A549 (cell line): ENCODE results near the gene KIFC3. TPM values are rescaled to one million over a fixed set of nuclear protein-coding genes. Genes with fewer than 3 reads are reported as not detected.
A peak's percentile ranks its signal among the peaks of the same experiment; 100 is the strongest.

ENCODE experiments used
- ATAC-seq, 2 experiments: fragments of 200-7000 bp in 1 of 2; fragments of >200 bp in 1 of 2; cut with Nextera tagmentation in 1 of 2; cut with Tn5 transposase in 1 of 2; 3 replicates each; pipeline versions ENCODE4 v1.8.0 to v1.9.1; 2018 to 2020; ENCODE audit warnings: mild to moderate bottlenecking in 1 of 2, moderate library complexity in 1 of 2
- CTCF ChIA-PET: fragments of 300-600 bp; sonication (Branson Sonifier 250); formaldehyde crosslinking; extraction: SDS; loops from one replicate; lab custom pipeline; 2021; ENCODE audit warnings: antibody characterized with exemption, inconsistent platforms; lab: Yijun Ruan, JAX
- POLR2A ChIA-PET: fragments of 350-600 bp; formaldehyde crosslinking; extraction: SDS; loops from one replicate; lab custom pipeline; 2021; ENCODE audit warnings: antibody characterized with exemption, inconsistent platforms; lab: Yijun Ruan, JAX
- DNase-seq, 2 experiments: peaks; one replicate each; pipeline versions ENCODE4 v3.0.0 to v3.0.0-alpha.2; 2011 to 2016; ENCODE audit warnings: low read depth in 1 of 2, low spot score in 1 of 2
- FAIRE-seq: peaks from 2 replicates; lab custom pipeline; 2011; peaks lifted over from hg19 to GRCh38; lab: Jason Lieb, UNC
- H3K27ac ChIP-seq, 2 experiments: fragments of >200 bp; sonication (Bioruptor Twin); formaldehyde crosslinking; 3 replicates each; pipeline ENCODE4 v1.5.1; 2016 to 2017
- H3K4me1 ChIP-seq: fragments of >200 bp; sonication (Bioruptor Twin); formaldehyde crosslinking; 3 replicates; pipeline ENCODE4 v1.6.1; 2016
- H3K4me2 ChIP-seq: fragments of >200 bp; sonication (Bioruptor Twin); formaldehyde crosslinking; 3 replicates; pipeline ENCODE4 v1.6.1; 2016
- H3K4me3 ChIP-seq: fragments of >200 bp; sonication (Bioruptor Twin); formaldehyde crosslinking; 3 replicates; pipeline ENCODE4 v1.5.1; 2016
- H3K9me3 ChIP-seq: fragments of >200 bp; sonication (Bioruptor Twin); formaldehyde crosslinking; 3 replicates; pipeline ENCODE4 v1.6.1; 2016
- BHLHE40 ChIP-seq: IDR thresholded peaks from 2 replicates; pipeline ENCODE4 v1.6.1; 2012; ENCODE audit warnings: low read depth, low read length, inconsistent platforms
- CBX8 ChIP-seq: fragments of 200-600 bp; sonication (generic); IDR thresholded peaks from 2 replicates; pipeline ENCODE4 v1.6.1; 2016
- CEBPB ChIP-seq, 2 experiments: fragments of >200 bp in 1 of 2; sonication (Bioruptor Twin) in 1 of 2; formaldehyde crosslinking in 1 of 2; IDR thresholded peaks; 2 replicates each; pipeline ENCODE4 v1.6.1; 2012 to 2016
- CHD4 ChIP-seq: fragments of 200-600 bp; sonication (generic); IDR thresholded peaks from 2 replicates; pipeline ENCODE4 v1.6.1; 2016; ENCODE audit warnings: antibody characterized with exemption, mild to moderate bottlenecking, borderline replicate concordance
- ESRRA ChIP-seq: fragments of 150-350 bp; IDR thresholded peaks from 2 replicates; pipeline ENCODE4 v1.6.1; 2014; ENCODE audit warnings: mild to moderate bottlenecking, low read length, borderline replicate concordance
- GATA3 ChIP-seq: IDR thresholded peaks from 2 replicates; pipeline ENCODE4 v1.6.1; 2012; ENCODE audit warnings: borderline replicate concordance
- HES2 ChIP-seq: fragments of >200 bp; sonication (Bioruptor Twin); formaldehyde crosslinking; IDR thresholded peaks from 2 replicates; pipeline ENCODE4 v1.6.1; 2016
- HEYL ChIP-seq: fragments of 250-450 bp; sonication (Bioruptor Pico); IDR thresholded peaks from 2 replicates; pipeline ENCODE4 v1.8.0; 2021; ENCODE audit warnings: mild to moderate bottlenecking, moderate library complexity
- HOXA7 ChIP-seq: fragments of 250-450 bp; sonication (Bioruptor Pico); IDR thresholded peaks from 2 replicates; pipeline ENCODE4 v1.5.0; 2020; ENCODE audit warnings: mild to moderate bottlenecking, moderate library complexity
- JUN ChIP-seq, 2 experiments: fragments of >200 bp; sonication (Bioruptor Twin); formaldehyde crosslinking; IDR thresholded peaks; 2 replicates in 1 of 2; 3 replicates in 1 of 2; pipeline ENCODE4 v1.6.1; 2016 to 2017
- JUNB ChIP-seq: fragments of >200 bp; sonication (Bioruptor Twin); formaldehyde crosslinking; IDR thresholded peaks from 2 replicates; pipeline ENCODE4 v1.6.1; 2016
- KDM1A ChIP-seq: fragments of 200-600 bp; sonication (generic); IDR thresholded peaks from 2 replicates; pipeline ENCODE4 v1.6.1; 2016; ENCODE audit warnings: low read depth, mild to moderate bottlenecking
- MAFK ChIP-seq: fragments of 450-650 bp; IDR thresholded peaks from 2 replicates; pipeline ENCODE4 v1.6.1; 2014; ENCODE audit not compliant: partially characterized antibody
- MAZ ChIP-seq: fragments of 150-350 bp; IDR thresholded peaks from 2 replicates; pipeline ENCODE4 v1.6.1; 2014; ENCODE audit warnings: antibody characterized with exemption, low read depth, low read length, borderline replicate concordance
- MYC ChIP-seq: IDR thresholded peaks from 2 replicates; pipeline ENCODE4 v1.6.1; 2012; ENCODE audit warnings: mild to moderate bottlenecking, inconsistent platforms, low read length, improper control_type of control experiment, borderline replicate concordance
- NPAS2 ChIP-seq: fragments of 250-450 bp; sonication (Bioruptor Pico); IDR thresholded peaks from 2 replicates; pipeline ENCODE4 v1.8.0; 2022; ENCODE audit warnings: mild to moderate bottlenecking, moderate library complexity, borderline replicate concordance
- NR3C1 ChIP-seq: fragments of >200 bp; sonication (Bioruptor Twin); formaldehyde crosslinking; IDR thresholded peaks from 3 replicates; pipeline ENCODE4 v1.6.1; 2017
- PBX3 ChIP-seq: IDR thresholded peaks from 2 replicates; pipeline ENCODE4 v1.6.1; 2012
- PHF8 ChIP-seq: fragments of 200-600 bp; sonication (generic); IDR thresholded peaks from 2 replicates; pipeline ENCODE4 v1.6.1; 2016; ENCODE audit warnings: low read depth, mild to moderate bottlenecking, antibody characterized with exemption, moderate library complexity, borderline replicate concordance
- POLR2A ChIP-seq: IDR thresholded peaks from 2 replicates; pipeline ENCODE4 v1.6.1; 2012; ENCODE audit warnings: mild to moderate bottlenecking, low read length
- RAD21 ChIP-seq, 2 experiments: fragments of >200 bp in 1 of 2; sonication (Bioruptor Twin) in 1 of 2; formaldehyde crosslinking in 1 of 2; IDR thresholded peaks in 1 of 2; conservative IDR thresholded peaks in 1 of 2; 2 replicates in 1 of 2; 3 replicates in 1 of 2; pipeline ENCODE4 v1.6.1; 2012 to 2018; ENCODE audit warnings: inconsistent platforms in 1 of 2
- RCOR1 ChIP-seq: fragments of 150-350 bp; IDR thresholded peaks from 2 replicates; pipeline ENCODE4 v1.6.1; 2014; ENCODE audit warnings: antibody characterized with exemption, low read length, low read depth
- RNF2 ChIP-seq: fragments of 200-600 bp; sonication (generic); IDR thresholded peaks from 2 replicates; pipeline ENCODE4 v1.6.1; 2016; ENCODE audit warnings: low read depth, mild to moderate bottlenecking, antibody characterized with exemption, moderate library complexity, borderline replicate concordance
- SMC3 ChIP-seq: fragments of >200 bp; sonication (Bioruptor Twin); formaldehyde crosslinking; IDR thresholded peaks from 3 replicates; pipeline ENCODE4 v1.6.1; 2018; ENCODE audit warnings: inconsistent platforms
- SREBF2 ChIP-seq: fragments of 450-650 bp; IDR thresholded peaks from 2 replicates; pipeline ENCODE4 v1.6.1; 2014; ENCODE audit warnings: mild to moderate bottlenecking, moderate library complexity
- TFCP2L1 ChIP-seq: fragments of 250-450 bp; sonication (Bioruptor Pico); IDR thresholded peaks from 2 replicates; pipeline ENCODE4 v1.5.0; 2021; ENCODE audit warnings: mild to moderate bottlenecking
- WGBS: methylation state at CpG from one replicate; pipeline ENCODE4 v1.1.6; 2017; ENCODE audit errors: missing lambda C conversion rate; 5-methylcytosine and 5-hydroxymethylcytosine counted together
- polyA plus RNA-seq, 4 experiments: library from polyadenylated mRNA; depleted of rRNA in 3 of 4; stranded (reverse); fragments of >200 nt; fragmentation: RNase III in 1 of 4; extraction: RNeasy Plus Mini Kit Qiagen cat#74134 plus additional on column Dnase treatment in 1 of 4; gene quantifications; 2 replicates in 3 of 4; 3 replicates in 1 of 4; pipeline ENCODE4 v1.2.3, GENCODE V29; 2011 to 2017

Gene KIFC3
- polyA plus RNA-seq, 2 of the 4 experiments (the other 2 are of a cell fraction), result 128 to 178 TPM

- 96% methylated on average over 15 of the region's 22 CpGs for WGBS
- Histone ChIP-seq H3K4me2 (no peak overlapping the region), H3K4me1 (peaks cover 31% of the 10 kb centered on the region), H3K9me3 (no peaks in the 10 kb centered on the region), H3K4me3 (no peak overlapping the region)
- no peak for ATAC-seq
- no peak for FAIRE-seq
- CTCF ChIA-PET, result interaction anchor here (1.4 to 9.7 kb wide), 7 partner anchors 11 to 194 kb away, joined by 3 to 96 read pairs (median 5); no protein-coding TSS in a partner anchor
- TF ChIP-seq MAZ (no peak), SREBF2 (no peak), JUNB (no peak), NR3C1 (no peak)
- TF ChIP-seq, all 56 proteins: peak for 0
- DNase-seq, result no peak
- POLR2A ChIA-PET, result no interaction called here
- no peak overlapping the region for H3K27ac ChIP-seq
Measured at GRCh38 chr16:57769541-57770145, 32.6 kb downstream of the KIFC3 start.

- no peak for ATAC-seq
- H3K4me2 ChIP-seq, result no peak overlapping the region
- TF ChIP-seq KDM1A (0 out of 2 replicates have a peak, but pooled peaks have one; percentile 23), GATA3 (no peak), JUN (IDR thresholded peaks at IDR 0.05) (no peak; a peak in 1 of 5 replicates)
- TF ChIP-seq, all 56 proteins: peak for 1
- DNase-seq (no peak), FAIRE-seq (no peak)
- CTCF ChIA-PET, result interaction anchor here (0.7 to 9.7 kb wide), 7 partner anchors 8 to 97 kb away, joined by 3 to 96 read pairs (median 4); partner anchors contain the start of gene KIFC3
- WGBS, result 95% methylated on average over 15 of the region's 15 CpGs
- H3K4me1 ChIP-seq, result peaks cover 48% of the 10 kb centered on the region
- POLR2A ChIA-PET, result no interaction called here
- H3K4me3 ChIP-seq, result no peak overlapping the region
- no peaks in the 10 kb centered on the region for H3K9me3 ChIP-seq
- peak overlapping the region in 1 of 2 experiments; percentile 23; a peak in 1 of 6 replicates for H3K27ac ChIP-seq
Measured at GRCh38 chr16:57766714-57767348, 35.5 kb downstream of the KIFC3 start.

GRCh38 chr16:57765160-57765728 lies 37.0 kb downstream of the KIFC3 start:
- TF ChIP-seq JUN (IDR thresholded peaks at IDR 0.05), result peak in 1 of 2 experiments; percentile 0; a peak in 1 of 5 replicates
- TF ChIP-seq HEYL, result no peak
- no peak for DNase-seq
- WGBS, result 81% methylated on average over 16 of the region's 17 CpGs
- Histone ChIP-seq H3K9me3 (no peaks in the 10 kb centered on the region), H3K4me1 (peaks cover 62% of the 10 kb centered on the region), H3K4me3 (no peak overlapping the region), H3K27ac (peak overlapping the region; percentile 91 to 92; a peak in 5 of 6 replicates), H3K4me2 (peak overlapping the region; percentile 79)
- ChIA-PET CTCF (interaction anchor here (0.6 to 9.7 kb wide), 4 partner anchors 6 to 301 kb away, joined by 3 to 96 read pairs (median 6); partner anchors contain the start of gene KIFC3), POLR2A (no interaction called here)
- FAIRE-seq, result no peak
- no peak for ATAC-seq

- H3K4me2 ChIP-seq, result peak overlapping the region; percentile 79
- DNase-seq (peak; percentile 86 to 98), FAIRE-seq (peak; percentile 79), ATAC-seq (peak; percentile 55 to 87)
- H3K4me1 ChIP-seq, result peaks cover 69% of the 10 kb centered on the region
- ChIA-PET POLR2A (interaction anchor here (0.5 to 1.1 kb wide), 2 partner anchors 9 to 175 kb away, joined by 4 to 9 read pairs; no protein-coding TSS in a partner anchor), CTCF (interaction anchor here (0.9 to 9.7 kb wide), 4 partner anchors 5 to 188 kb away, joined by 3 to 96 read pairs (median 4); no protein-coding TSS in a partner anchor)
- H3K9me3 ChIP-seq, result no peaks in the 10 kb centered on the region
- H3K4me3 ChIP-seq, result 0 out of 3 replicates have a peak overlapping the region, but pooled peaks have one; percentile 15
- peak overlapping the region; percentile 91 to 92 for H3K27ac ChIP-seq
- 2% methylated on average over 6 of the region's 6 CpGs for WGBS
- TF ChIP-seq MAZ (no peak), BHLHE40 (no peak), TFCP2L1 (CRISPR knock-in tag) (no peak), RCOR1 (no peak), RNF2 (no peak), GATA3 (0 out of 2 replicates have a peak, but pooled peaks have one; percentile 16), POLR2A (no peak), SMC3 (no peak; the same call in 2 of the 3 replicates), KDM1A (no peak), MYC (no peak; the same call in 1 of the 2 replicates), CEBPB (IDR thresholded peaks at IDR 0.05) (no peak), CHD4 (no peak), RAD21 (conservative IDR thresholded peaks at IDR 0.05 in 1 of 2, IDR thresholded peaks at IDR 0.05 in 1 of 2) (no peak), JUN (IDR thresholded peaks at IDR 0.05) (peak in 1 of 2 experiments; percentile 69; a peak in 3 of 5 replicates), CBX8 (no peak), ESRRA (no peak), SREBF2 (no peak), HOXA7 (CRISPR knock-in tag) (peak; percentile 58; the same call in 1 of the 2 replicates), HES2 (no peak), MAFK (no peak), NPAS2 (CRISPR knock-in tag) (no peak), PHF8 (no peak), PBX3 (no peak; the same call in 1 of the 2 replicates)
Measured at GRCh38 chr16:57764341-57765159, 37.7 kb downstream of the KIFC3 start.
